GM21367 (cell line): ENCODE data around the gene GPS2.

ENCODE experiments used
- ATAC-seq: cut with Tn5 transposase; IDR thresholded peaks from one replicate; pipeline ENCODE4 v1.9.1; 2021; ENCODE audit not compliant: unreplicated experiment

The GPS2 gene

DNA sequence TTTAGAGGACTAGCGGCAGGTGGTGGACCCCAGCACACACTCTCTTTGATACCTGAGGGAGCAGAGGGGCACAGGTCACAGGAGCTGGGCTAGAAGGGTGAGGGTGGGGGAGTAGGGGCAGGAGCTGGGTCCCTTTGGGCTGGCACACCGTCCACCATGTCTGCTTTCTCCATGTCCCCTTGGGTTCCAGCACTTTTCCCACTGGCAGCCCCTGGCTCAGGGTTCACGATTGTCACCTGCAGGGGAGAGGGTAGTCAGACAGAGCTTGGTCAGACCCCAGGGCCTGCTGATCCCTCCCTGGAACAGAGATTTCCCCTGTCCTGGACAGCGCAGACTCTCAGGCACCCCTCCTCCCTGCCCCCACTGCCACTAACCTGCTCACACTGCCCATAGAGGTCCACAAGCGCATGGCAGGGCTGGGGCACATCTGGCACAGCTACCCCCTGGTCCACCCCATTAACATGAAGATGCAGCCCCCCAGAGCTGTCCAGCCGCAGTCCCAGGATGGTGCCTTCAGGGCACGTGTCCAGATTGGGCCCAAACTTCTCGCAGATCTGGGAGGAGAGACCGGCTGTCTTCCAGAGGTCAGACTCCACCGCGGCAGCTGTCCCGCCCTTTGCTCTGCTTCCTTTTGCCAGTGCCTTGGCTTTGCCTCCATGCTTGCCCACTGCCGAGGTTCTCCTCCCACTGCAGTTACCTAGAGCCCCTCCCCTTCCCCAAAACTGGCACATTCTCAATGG is 3.1 kb upstream of the GPS2 start:
- ATAC-seq, result no peak

DNA sequence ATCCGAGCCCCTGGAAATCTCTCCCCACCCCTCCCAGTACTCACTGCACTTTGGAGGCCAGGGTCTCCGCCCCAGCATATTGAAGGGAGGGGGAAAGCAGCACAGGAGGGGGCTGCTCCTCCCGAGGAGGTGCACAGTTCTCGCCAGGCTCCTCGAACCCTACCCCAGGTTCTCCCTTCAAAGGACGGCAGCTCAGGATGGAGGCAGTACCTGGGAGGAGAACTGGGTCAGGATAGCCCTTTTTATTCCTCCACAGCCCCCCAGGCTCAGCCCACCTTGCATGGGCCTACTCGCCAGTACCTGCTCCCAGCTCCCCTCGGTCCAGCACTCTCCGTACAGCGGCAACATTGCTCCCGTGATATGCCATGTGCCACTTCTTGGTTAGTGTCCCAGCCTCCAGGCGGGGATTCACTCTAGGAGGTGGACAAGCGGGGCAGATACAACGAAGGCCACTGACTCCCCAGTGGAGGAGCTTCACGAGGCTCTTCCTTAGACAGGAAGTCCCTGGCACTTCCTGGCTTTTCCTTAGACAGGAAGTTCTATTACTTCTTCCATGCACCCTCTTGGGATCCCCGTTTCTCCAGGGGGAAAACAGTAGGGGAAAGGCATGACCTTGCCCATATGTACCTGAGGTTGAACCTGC is 2.1 kb upstream of the GPS2 start:
- no peak for ATAC-seq

DNA sequence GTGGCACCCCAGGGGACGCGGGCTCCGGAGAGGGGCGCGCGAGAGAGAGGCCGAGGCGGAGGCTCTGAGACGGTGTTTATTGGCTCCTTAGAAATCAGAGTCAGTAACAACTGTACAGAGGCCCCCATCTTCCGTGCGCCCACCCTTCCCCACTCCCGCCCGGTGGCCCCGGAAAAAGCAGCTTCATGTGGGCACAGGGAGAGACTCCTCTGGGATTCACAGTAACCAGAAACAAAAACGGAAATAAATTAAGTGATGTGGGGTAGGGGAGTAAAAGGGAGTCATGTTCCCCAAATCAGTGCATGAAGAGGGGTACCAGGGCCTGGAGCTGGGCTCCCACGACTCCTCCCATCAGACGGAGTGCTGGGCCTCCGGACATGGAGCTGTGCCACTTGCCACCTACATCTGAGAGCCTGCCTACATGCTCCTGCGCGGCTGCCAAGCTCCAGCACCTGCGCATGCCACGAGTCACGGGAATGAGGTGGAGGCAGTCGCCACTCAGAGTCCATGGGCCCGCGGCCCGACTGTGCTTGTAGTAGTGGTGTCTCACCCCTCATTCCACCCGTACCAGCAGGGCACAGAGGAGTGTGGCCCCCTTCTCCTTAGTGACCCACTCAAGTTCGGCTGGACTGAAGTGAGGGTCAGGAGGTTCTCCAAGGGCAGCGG is 543 bp upstream of the GPS2 start:
- ATAC-seq, result no peak

DNA sequence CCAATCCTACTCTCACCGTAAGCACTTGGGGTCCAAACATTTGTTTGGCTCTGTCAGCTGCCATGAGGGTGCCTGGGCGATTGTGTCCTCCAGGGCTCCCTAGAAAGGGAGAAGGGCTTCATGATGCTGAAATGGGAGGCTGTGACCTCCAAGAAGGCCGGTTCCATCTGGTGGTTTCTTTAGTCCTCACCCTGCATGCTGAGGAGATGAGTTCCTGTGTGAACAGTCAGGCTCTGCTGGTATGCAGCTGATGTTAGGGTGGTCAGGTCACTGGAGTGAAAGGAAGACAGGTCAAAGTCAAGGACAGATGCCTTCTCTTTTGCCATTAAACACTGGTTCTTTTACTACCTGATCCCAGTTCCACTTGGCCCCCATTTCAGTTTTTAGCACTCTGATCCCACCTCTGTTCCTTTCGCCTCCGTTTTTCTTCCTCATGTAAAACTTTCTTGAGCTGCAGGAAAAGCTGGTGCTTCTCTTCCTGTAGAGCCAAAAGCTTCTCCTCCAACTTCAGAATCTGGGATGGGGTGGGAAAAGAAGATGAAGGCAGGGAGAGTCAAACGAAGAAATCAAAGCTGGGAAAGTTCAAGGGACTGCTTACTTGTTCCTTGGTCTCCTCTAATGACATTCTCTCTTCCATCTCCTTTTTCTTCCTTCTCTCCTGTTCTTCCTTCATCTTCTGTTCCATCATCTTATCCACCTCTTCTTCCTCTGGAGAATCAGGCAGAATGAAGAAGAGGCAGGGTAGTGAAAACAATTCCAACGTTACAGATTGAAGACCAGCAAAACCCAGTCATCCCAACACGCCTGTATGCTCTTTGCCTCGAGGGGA is 1.1 kb downstream of the GPS2 start:
- no peak for ATAC-seq

DNA sequence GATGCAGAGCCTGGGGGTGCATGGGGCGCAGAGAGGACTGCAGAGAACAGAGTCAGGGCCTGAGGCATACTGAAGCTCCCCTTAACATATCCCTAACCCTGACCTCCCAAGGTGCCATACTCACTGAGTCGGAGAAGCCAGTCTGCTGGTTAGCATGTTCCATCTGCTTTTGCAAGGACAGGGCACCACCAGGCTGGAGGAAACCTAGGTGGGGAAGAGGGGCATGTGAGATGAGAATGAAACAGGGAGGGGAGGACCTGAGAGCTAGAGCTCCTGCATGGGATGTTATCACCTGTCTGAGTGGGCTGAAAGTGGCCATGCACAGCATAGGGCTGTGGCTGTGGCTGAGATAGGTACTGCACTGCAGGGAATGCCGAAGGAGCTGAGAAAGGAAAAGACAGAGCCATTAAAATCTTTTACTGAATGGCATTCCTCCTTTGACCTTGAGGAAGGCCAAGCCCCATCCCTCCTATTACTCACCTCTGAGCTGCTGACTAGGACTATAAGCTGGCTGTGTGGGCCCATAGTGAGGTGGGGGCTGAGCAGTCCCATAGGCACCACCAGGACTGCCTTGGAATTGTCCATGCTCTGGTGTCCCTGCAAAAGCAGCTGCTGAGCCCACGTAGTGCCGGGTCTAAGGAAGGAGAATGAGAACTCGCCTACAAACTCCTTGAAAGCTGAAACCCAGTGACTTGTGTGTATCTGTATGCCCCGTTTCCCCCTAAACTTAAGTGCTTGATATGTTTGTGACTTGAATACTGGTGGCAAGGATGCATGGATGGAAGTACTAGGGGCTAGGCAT is 1.9 kb downstream of the GPS2 start:
- no peak for ATAC-seq

DNA sequence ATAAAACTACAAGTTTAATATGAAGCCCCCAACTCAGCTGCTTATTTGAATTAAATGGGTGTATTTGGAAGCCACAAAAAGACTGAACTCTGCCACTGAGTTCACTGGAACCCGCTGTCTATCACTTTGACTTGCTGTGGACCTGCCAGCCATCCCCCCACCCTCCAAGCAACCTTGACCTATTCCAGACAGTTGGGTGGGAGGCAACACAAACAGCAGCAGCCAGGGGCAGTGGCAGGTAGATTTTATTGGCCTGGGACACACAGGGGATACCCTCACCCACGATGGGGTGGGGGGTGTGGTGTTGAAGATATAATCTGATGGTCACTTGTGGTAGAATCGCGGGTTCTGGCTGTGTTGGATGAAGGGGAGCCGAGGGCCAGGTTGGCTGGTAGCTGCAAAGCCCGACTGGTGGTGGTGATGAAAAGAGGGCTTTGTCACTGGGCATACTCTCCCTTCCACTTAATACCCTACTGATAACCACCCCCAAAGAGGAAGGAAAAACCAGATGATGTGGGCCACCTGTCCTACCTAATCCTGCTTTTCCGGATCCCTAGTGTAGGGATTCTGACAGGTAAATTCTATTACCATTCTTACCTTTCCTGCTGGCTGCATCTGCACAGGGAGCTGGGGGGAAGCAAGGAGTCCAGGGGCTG is 2.6 kb downstream of the GPS2 start:
- no peak for ATAC-seq

DNA sequence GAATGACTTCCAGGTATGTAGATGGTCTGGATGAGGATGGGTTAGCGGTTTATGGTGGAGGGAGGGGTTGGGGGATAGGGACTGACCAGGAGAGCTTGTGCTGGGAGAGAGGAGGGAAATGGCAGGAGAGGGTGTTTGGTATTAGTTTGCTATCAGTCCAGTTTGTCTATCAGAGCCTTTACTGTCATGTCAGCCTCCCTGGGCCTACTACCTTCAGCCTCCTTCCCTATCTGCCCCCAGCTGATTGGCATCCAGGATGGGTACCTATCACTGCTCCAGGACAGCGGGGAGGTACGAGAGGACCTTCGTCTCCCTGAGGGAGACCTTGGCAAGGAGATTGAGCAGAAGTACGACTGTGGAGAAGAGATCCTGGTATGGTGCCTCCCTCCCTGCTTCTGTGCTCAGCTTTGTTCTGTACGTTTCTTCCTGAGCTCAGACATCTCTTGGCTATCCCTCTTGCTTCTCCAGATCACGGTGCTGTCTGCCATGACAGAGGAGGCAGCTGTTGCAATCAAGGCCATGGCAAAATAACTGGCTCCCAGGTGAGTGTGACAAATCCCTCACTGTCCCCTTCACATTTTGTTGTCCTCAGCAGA is 4.0 kb downstream of the GPS2 start:
- no peak for ATAC-seq

DNA sequence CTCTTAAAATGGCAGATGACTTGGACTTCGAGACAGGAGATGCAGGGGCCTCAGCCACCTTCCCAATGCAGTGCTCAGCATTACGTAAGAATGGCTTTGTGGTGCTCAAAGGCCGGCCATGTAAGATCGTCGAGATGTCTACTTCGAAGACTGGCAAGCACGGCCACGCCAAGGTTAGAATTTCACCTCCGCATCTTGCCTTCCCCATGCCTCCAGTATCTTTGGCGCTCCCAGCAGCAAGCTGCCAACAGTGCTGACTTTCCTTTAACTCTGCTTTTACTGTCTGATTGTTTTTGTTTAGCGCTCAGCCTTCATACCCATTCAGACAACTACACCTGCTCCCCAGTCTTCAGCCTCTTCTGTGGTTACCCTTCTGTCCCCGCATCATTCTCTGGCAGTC is 5.5 kb downstream of the GPS2 start:
- ATAC-seq, result no peak

DNA sequence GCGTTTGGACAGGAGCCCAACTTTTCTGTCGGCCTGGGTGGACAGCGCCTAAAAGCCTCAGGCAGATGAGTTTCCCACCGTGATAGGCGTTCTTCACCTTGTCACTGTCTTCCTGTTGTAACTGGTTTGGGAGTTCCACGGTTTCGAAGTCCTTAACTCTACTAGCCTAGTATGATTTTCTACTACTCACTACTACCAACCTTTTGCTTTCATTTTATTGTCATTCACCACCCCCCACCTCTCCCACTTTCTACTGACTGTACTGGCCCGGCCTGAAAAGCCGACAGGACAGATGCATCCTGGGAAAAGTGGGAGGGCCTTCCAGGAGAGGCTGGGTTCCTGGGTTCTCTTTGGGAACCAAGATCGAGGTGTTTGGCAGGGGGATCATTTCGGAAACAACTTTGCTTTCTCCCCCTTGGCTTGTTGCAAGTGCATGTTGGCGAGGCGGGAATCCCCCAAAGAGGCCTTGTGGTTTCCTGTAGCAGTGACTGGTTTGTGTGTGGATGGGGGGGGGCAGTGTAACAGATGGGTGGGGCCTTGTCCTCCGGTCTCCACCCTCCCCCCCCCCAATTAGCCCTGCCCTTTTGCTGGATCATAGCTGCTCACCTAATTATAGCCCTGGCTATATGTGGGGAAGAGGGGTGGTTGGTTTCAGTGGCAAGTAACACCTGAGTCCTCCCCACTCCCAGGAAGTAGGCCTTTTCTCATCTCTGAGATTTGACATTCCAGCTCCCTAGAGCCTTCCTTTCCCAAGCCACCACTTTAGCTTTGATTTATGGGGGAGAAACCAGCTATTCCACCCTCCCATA is 6.3 kb downstream of the GPS2 start:
- ATAC-seq, result no peak

DNA sequence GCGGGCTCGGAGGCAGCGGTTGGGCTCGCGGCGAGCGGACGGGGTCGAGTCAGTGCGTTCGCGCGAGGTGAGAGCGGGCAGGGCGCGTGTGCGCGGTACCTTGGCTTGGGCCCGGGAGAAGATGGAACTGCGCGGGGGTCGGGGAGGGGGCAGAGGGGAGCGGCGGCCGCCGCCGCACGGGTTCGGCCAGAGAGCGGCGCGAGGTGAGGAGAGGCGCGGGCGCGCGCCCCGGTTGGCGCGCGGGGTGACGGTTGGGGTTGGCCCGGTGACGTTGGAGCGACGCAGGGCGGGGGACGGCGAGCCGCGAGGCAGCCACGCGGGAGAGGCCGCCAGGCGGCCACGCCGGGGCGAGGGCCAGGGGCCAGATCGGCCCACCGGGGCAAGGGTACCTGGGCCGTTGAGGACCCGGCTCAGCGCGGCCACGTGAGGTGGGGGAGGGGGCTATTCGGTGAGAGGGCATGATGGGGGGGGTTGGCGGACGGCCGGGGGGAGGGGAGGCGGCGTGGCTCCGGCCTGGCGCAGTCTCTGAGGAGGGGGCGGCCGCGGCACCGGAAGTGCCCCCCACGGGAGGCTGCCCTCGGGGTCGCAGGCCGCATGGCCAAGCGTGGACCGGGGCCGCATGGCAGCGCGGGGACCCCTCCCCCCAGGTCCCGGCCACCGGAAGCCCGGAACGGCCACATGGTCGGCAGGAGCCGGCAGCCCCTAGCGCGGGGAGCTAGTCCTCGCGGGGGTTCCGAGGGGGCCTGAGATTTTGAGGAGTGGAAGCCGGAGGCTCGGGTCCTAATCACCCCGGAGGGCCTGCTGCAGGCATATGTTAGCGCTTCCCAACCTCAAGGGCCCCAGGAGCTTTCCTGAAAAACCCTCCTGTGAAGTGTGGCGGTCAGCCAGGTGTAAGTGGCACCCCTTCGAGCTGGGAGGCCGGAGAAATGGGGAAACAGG is 7.2 kb downstream of the GPS2 start:
- peak; percentile 4 for ATAC-seq

DNA sequence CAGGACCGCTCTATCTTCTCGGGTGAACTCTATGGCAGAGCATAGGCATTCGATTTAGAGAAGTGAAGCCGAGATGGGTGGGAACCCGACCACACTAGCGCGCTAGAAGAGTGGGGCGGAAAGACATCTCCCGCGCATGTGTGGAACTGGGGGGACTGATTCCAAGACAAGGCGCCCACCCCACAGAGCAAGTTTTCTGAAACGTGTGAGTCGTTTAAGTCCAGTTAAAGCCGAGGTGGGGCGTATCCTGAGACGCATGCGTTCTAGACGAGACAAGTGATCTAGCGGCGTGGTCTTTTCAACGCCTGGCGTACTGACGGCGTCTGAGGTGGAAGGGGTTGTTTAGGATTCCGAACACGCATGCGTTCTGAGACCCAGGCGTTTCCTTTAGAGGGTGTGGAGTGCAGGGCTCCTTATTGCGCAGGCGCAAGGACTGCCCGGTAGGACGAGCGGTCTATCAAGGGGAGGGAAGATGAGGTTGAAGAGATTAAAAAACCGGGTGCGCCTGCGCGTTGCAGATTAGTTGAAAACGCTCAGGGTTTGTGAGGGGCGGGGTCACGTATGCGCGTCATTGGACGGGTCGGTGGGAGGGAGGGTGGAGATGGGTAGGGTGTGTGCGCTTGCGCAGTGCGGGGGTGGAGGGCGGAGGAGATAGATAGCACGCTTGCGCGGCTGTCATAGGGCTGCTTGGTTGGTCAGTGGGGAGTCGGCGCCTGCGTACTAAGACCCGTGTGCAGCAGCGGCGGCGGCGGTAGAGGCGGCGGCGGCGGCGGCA is 8.1 kb downstream of the GPS2 start, which contains the start of gene EIF5A:
Gene EIF5A, plus strand, starts transcription at position 718 of the 775 bp plus-strand sequence. CDS start 2,008 bp downstream, outside the sequence.
- ATAC-seq, result peak; percentile 53

DNA sequence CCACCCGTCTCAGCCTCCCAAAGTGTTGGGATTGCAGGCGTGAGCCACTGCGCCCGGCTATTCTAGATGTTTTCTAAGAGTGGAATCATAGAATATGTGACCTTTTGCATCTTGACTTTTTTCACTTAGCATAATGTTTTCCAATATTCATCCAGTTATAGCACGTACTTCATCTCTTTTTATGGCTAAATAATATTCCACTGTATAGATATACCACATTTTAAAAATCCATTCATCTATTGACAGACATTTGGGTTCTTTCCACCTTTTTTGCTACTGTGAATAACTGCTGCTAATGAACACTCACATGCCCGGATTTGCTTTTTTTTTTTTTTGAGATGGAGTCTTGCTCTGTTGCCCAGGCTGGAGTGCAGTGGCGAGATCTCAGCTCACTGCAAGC is 11.0 kb downstream of the GPS2 start:
- ATAC-seq, result no peak

DNA sequence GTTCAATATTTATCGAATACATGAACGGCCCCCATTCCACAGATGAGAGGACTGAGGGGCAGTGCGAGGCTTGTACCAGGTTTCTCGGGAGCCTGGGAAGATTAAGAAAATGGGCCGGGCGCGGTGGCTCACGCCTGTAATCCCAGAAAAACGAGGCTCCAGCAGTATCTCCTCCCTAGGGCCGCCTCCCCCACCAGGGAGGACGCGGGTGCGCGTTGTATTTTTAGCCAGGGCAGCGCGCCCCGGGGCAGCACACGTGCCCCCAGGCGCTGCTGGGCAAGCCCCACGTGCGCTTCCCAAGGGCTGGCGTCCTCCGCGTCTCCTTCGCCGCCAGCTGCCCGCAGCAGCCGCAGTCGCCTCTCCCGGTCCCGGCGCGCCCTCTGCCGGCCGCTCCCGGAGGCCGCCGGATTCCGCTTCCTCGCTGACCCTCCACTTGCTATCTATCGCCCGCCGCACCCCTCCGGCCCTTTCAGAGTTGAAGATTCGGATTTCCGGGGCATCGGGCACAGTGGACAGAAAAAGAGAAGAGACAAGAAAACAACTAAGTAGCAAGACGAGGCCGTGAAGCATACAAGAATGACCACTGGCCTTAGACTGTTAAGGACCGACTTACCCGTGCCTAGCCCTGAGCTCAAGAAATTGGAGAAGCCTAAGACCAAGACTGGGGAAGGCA is 18.8 kb downstream of the GPS2 start:
- no peak for ATAC-seq

DNA sequence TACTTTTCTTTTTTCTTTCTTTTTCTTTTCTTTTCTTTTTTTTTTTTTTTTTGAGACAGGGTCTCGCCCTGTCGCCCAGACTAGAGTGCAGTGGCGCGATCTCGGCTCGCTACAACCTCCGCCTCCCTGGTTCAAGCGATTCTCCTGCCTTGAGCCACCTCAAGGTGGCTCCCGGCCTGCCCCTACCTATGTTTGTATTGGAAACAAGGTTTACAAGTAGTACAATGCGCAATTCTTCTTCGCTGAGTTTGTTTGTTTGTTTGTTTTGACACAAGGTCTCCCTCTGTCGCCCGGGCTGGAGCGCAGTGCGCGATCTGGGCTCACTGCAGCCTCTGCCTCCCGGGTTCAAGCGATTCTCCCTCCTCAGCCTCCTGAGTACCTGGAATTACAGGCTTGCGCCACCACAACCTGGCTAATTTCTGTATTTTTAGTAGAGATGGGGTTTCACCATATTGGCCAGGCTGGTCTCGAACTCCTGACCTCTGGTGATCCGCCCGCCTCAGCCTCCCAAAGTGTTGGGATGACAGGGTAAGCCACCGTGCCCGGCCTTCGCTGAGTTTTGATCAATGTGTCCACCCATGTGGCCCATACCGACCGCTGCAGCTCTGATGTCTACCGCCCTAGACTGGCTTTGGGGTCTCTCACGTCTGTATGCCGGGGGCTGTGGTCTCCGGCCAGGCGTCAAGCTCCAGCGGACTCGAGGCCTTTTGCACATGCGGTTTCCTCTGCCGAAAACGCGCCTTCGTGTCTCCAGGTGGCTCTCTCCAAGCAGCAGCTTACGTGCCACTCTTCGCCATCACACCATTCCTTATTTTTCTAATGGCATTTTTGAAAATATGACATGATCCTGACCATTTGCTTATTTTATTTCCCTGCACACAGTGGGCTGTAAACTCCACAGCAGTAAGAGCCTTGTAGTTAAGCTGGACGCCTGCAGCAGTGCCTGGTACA is 19.7 kb downstream of the GPS2 start:
- ATAC-seq, result no peak

DNA sequence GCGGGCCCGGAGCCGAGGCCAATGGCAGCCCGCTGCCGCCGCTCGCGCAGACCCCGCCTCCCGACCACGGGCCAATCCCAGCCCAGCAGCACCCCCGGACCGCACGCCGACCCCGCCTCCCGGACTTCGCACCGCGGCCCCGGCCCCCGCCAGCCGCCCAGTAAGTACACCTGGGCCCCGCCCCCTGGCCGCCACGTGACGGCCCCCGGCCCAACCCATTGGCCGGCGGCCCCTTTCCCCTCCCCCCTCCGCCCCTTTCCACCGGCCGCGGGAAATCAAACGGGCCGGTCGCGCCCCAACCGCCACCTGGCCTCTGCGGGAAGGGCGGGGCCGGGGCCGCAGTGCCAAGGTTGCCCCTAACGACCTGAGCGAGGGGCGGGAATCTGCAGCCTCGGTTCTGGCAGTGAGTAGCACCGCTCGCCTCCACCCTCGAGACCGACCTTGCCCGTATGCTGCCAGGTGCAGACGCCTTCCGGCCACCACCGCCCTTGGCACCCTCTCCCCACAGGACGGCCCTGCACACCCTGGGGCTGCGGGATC is 20.5 kb downstream of the GPS2 start, which contains the start of gene YBX2:
Gene YBX2, minus strand, starts transcription at position 26 of the 540 bp plus-strand sequence. CDS start 139 bp downstream, outside the sequence.
- no peak for ATAC-seq
